ENCODE results near the gene DYNC2LI1. TPM values are rescaled to one million over a fixed set of nuclear protein-coding genes. Genes with fewer than 3 reads are reported as not detected.

DYNC2LI1 gene
- total RNA-seq, 2 experiments from 2014 or later: 13.6 to 17.7 TPM

DNA sequence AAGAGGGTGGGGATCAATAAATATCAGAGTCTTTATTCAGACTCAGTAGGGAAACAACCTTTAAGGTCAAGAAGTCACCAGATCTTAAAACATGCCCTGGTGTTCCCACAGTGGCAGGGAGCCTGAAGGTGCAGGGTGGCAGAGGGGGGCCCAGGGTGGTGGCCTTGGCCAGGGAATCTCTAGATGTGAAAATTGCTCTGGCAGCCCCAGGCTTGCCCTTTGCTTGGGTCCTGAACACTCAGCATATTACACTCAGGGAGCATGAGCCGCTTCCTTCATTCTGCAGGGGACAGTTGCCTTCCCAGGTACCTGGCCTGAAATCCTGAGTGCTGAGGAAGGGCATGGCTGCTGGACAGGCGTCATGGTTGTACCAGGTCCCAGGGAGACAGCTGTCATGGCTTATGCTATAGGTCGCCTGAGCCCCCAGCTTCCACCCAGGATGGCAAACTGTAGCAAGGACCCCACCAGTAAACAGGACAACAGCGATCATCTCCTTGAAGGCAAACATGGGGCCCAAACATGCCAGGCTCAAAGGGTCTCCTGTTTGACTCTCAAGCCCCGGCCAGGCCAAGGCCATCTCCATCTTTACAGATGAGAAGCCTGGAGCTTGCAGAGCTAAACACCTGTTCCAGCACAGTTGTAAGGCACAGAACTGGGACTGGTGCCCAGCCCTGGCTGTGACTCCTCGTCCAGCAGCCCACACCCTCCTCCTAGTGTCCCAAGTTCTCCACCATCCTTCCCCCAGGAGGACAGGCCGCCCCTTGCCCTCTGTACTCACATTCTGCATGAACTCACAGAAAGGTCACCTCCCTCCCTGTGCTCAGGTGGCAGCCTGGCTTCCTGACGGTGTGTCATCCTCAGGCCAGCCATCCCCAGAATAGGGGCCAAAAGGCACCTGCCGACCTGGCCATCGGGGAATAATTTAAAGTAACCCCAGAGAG is 79.6 kb downstream of the DYNC2LI1 start:
- Histone ChIP-seq H3K4me1 (ENCODE audit: insufficient read depth, low read length, poor library complexity, severe bottlenecking) (no peaks in the 10 kb centered on the region), H3K9me3 (ENCODE audit: low read length) (no peaks in the 10 kb centered on the region), H3K36me3 (ENCODE audit: insufficient read depth, low read length) (no peaks in the 10 kb centered on the region), H3K9me2 (ENCODE audit: insufficient read depth, low read length) (no peaks in the 10 kb centered on the region), H3K4me2 (ENCODE audit: low read length) (no peak overlapping the region), H3K4me3 (ENCODE audit: low read depth, low read length, poor library complexity, severe bottlenecking) (no peak overlapping the region), H2AFZ (ENCODE audit: low read length) (no peak overlapping the region), H3K79me2 (ENCODE audit: insufficient read depth, low read depth, low read length) (no peaks in the 10 kb centered on the region), H4K20me1 (ENCODE audit: insufficient read depth, low read length) (no peaks in the 10 kb centered on the region), H3K27ac (ENCODE audit: low read depth, low read length, poor library complexity, severe bottlenecking) (no peak overlapping the region)
- no TSS peak for BruUV-seq (replicated peaks)
- DNase-seq (ENCODE audit: low spot score): no peak
- intact Hi-C loops (cut with micrococcal nuclease; ENCODE audit: unreplicated experiment): no loop called here
- ChIA-PET CTCF (ENCODE audit: unreplicated experiment) (no interaction called here), POLR2A (interaction anchor here (0.7 kb wide), 1 partner anchor 24 kb away, joined by 3 read pairs; no protein-coding TSS in a partner anchor)
- TF ChIP-seq, protein P1, sequence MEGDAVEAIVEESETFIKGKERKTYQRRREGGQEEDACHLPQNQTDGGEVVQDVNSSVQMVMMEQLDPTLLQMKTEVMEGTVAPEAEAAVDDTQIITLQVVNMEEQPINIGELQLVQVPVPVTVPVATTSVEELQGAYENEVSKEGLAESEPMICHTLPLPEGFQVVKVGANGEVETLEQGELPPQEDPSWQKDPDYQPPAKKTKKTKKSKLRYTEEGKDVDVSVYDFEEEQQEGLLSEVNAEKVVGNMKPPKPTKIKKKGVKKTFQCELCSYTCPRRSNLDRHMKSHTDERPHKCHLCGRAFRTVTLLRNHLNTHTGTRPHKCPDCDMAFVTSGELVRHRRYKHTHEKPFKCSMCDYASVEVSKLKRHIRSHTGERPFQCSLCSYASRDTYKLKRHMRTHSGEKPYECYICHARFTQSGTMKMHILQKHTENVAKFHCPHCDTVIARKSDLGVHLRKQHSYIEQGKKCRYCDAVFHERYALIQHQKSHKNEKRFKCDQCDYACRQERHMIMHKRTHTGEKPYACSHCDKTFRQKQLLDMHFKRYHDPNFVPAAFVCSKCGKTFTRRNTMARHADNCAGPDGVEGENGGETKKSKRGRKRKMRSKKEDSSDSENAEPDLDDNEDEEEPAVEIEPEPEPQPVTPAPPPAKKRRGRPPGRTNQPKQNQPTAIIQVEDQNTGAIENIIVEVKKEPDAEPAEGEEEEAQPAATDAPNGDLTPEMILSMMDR (conservative IDR thresholded peaks at IDR 0.05; ENCODE audit: low read length): no peak
- no peak for TF ChIP-seq EZH2phosphoT487 (IDR thresholded peaks at IDR 0.05; ENCODE audit: borderline replicate concordance, low read depth, low read length)

DNA sequence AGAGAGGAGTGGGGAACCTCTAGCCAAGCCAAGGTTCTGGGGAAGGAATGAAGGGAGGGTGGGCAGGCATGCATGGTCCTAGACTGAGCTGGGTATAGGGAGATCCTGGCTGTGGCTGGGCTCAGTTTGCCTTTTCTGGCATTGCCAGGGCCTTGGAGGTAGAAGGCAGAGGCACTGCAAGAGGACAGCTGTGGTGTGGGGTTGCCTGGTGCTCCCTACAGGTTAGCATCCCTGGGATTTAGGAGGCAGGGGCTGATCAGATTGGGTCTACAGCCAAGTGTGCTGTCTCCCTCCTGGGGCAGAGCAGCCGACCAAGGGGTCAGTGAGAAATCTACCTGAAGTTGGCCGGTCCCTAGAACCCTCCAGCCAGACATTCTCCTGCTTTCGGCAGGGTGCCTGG is 80.8 kb downstream of the DYNC2LI1 start:
- CTCF ChIA-PET (ENCODE audit: unreplicated experiment): no interaction called here
- Histone ChIP-seq H2AFZ (ENCODE audit: low read length) (no peak overlapping the region), H4K20me1 (ENCODE audit: insufficient read depth, low read length) (no peaks in the 10 kb centered on the region), H3K4me1 (ENCODE audit: insufficient read depth, low read length, poor library complexity, severe bottlenecking) (no peaks in the 10 kb centered on the region), H3K36me3 (ENCODE audit: insufficient read depth, low read length) (no peaks in the 10 kb centered on the region), H3K4me2 (ENCODE audit: low read length) (no peak overlapping the region), H3K79me2 (ENCODE audit: insufficient read depth, low read depth, low read length) (no peaks in the 10 kb centered on the region), H3K9me3 (ENCODE audit: low read length) (no peaks in the 10 kb centered on the region), H3K4me3 (ENCODE audit: low read depth, low read length, poor library complexity, severe bottlenecking) (no peak overlapping the region), H3K27ac (ENCODE audit: low read depth, low read length, poor library complexity, severe bottlenecking) (no peak overlapping the region), H3K9me2 (ENCODE audit: insufficient read depth, low read length) (no peaks in the 10 kb centered on the region)
- POLR2A ChIA-PET: interaction anchor here (0.6 kb wide), 1 partner anchor 618 kb away, joined by 4 read pairs; no protein-coding TSS in a partner anchor
- no peak for TF ChIP-seq EZH2phosphoT487 (IDR thresholded peaks at IDR 0.05; ENCODE audit: borderline replicate concordance, low read depth, low read length)
- TF ChIP-seq, protein P1 (conservative IDR thresholded peaks at IDR 0.05; ENCODE audit: low read length): no peak
- intact Hi-C loops (cut with micrococcal nuclease; ENCODE audit: unreplicated experiment): no loop called here
- no TSS peak for BruUV-seq (replicated peaks)
- no peak for DNase-seq (ENCODE audit: low spot score)

DNA sequence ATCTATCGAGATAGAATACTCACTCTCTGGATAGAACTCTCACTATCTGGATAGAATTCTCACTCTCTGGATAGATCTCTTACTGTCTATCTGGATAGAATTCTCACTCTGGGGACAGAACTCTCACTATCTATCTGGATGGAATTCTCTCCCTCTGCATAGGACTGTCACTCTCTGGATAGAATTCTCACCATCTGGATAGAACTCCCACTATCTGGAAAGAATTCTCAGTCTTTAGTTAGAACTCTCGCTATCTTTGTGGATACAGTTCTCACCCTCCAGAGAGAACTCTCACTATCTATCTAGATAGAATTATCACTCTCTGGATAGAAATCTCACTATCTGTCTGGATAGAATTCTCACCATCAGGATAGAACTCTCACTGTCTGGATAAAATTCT is 81.5 kb downstream of the DYNC2LI1 start:
- Histone ChIP-seq H3K4me2 (ENCODE audit: low read length) (no peak overlapping the region), H4K20me1 (ENCODE audit: insufficient read depth, low read length) (no peaks in the 10 kb centered on the region), H3K79me2 (ENCODE audit: insufficient read depth, low read depth, low read length) (no peaks in the 10 kb centered on the region), H3K36me3 (ENCODE audit: insufficient read depth, low read length) (no peaks in the 10 kb centered on the region), H3K9me3 (ENCODE audit: low read length) (no peaks in the 10 kb centered on the region), H3K27ac (ENCODE audit: low read depth, low read length, poor library complexity, severe bottlenecking) (no peak overlapping the region), H3K4me3 (ENCODE audit: low read depth, low read length, poor library complexity, severe bottlenecking) (no peak overlapping the region), H2AFZ (ENCODE audit: low read length) (no peak overlapping the region), H3K4me1 (ENCODE audit: insufficient read depth, low read length, poor library complexity, severe bottlenecking) (no peaks in the 10 kb centered on the region), H3K9me2 (ENCODE audit: insufficient read depth, low read length) (no peaks in the 10 kb centered on the region)
- intact Hi-C loops (cut with micrococcal nuclease; ENCODE audit: unreplicated experiment): no loop called here
- no TSS peak for BruUV-seq (replicated peaks)
- CTCF ChIA-PET (ENCODE audit: unreplicated experiment): no interaction called here
- POLR2A ChIA-PET: no interaction called here
- no peak for DNase-seq (ENCODE audit: low spot score)
- TF ChIP-seq EZH2phosphoT487 (IDR thresholded peaks at IDR 0.05; ENCODE audit: borderline replicate concordance, low read depth, low read length): no peak
- TF ChIP-seq, protein P1 (conservative IDR thresholded peaks at IDR 0.05; ENCODE audit: low read length): no peak

All from OCI-LY7 (cell line).